ENCODE measurements around the gene CEMIP.

GRCh38 chr15:80755885-80756284, 23.3 kb upstream of the CEMIP start:
- TF ChIP-seq, protein P1, sequence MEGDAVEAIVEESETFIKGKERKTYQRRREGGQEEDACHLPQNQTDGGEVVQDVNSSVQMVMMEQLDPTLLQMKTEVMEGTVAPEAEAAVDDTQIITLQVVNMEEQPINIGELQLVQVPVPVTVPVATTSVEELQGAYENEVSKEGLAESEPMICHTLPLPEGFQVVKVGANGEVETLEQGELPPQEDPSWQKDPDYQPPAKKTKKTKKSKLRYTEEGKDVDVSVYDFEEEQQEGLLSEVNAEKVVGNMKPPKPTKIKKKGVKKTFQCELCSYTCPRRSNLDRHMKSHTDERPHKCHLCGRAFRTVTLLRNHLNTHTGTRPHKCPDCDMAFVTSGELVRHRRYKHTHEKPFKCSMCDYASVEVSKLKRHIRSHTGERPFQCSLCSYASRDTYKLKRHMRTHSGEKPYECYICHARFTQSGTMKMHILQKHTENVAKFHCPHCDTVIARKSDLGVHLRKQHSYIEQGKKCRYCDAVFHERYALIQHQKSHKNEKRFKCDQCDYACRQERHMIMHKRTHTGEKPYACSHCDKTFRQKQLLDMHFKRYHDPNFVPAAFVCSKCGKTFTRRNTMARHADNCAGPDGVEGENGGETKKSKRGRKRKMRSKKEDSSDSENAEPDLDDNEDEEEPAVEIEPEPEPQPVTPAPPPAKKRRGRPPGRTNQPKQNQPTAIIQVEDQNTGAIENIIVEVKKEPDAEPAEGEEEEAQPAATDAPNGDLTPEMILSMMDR (IDR thresholded peaks at IDR 0.05): no peak
- no peak for TF ChIP-seq POLR2A (IDR thresholded peaks at IDR 0.05)

Measured in lower leg skin (tissue), 3 donors.